Endodermal cell (in vitro differentiated cells): ENCODE results near the gene GCH1. TPM values are rescaled to one million over a fixed set of nuclear protein-coding genes. Genes with fewer than 3 reads are reported as not detected.

Source experiments
- DNase-seq: peaks from one replicate; pipeline ENCODE4 v3.0.0-alpha.2; 2017
- H3K27ac ChIP-seq: 2 replicates; pipeline ENCODE4 v1.5.1; 2013; ENCODE audit warnings: mild to moderate bottlenecking, low read depth, low read length, moderate library complexity
- H3K27me3 ChIP-seq: 2 replicates; pipeline ENCODE4 v1.6.1; 2013; ENCODE audit warnings: mild to moderate bottlenecking, low read length, moderate library complexity; ENCODE audit not compliant: insufficient read depth, control insufficient read depth, poor library complexity, severe bottlenecking
- H3K36me3 ChIP-seq: 2 replicates; pipeline ENCODE4 v1.7.0; 2013; ENCODE audit warnings: mild to moderate bottlenecking, low read length, moderate library complexity; ENCODE audit not compliant: control insufficient read depth, insufficient read depth
- H3K4me1 ChIP-seq: one replicate; pipeline ENCODE4 v1.7.0; 2013; ENCODE audit warnings: low read length; ENCODE audit not compliant: control insufficient read depth, insufficient read depth
- H3K4me3 ChIP-seq: 2 replicates; pipeline ENCODE4 v1.5.1; 2013; ENCODE audit warnings: mild to moderate bottlenecking, low read length, moderate library complexity
- H3K9ac ChIP-seq: 2 replicates; pipeline ENCODE4 v1.6.1; 2013; ENCODE audit warnings: mild to moderate bottlenecking, low read length, moderate library complexity; ENCODE audit not compliant: poor library complexity, severe bottlenecking; ENCODE audit errors: extremely low read depth
- H3K9me3 ChIP-seq: 2 replicates; pipeline ENCODE4 v1.6.1; 2013; ENCODE audit warnings: mild to moderate bottlenecking, low read length, moderate library complexity; ENCODE audit not compliant: control insufficient read depth
- H3K27ac Mint-ChIP-seq: 2 replicates; pipeline ENCODE4 v1.8.0; 2020; ENCODE audit warnings: mixed read lengths
- H3K27me3 Mint-ChIP-seq: 2 replicates; pipeline ENCODE4 v1.8.0; 2021; ENCODE audit warnings: mild to moderate bottlenecking, mixed read lengths; ENCODE audit not compliant: insufficient read depth
- H3K36me3 Mint-ChIP-seq: 2 replicates; pipeline ENCODE4 v1.8.0; 2020; ENCODE audit warnings: low read depth, mixed read lengths
- H3K4me1 Mint-ChIP-seq: 2 replicates; pipeline ENCODE4 v1.8.0; 2020; ENCODE audit warnings: mixed read lengths
- H3K4me3 Mint-ChIP-seq: 2 replicates; pipeline ENCODE4 v1.8.0; 2020; ENCODE audit warnings: mild to moderate bottlenecking, moderate library complexity, mixed read lengths
- H3K9me3 Mint-ChIP-seq: 2 replicates; pipeline ENCODE4 v1.8.0; 2020; ENCODE audit warnings: mild to moderate bottlenecking, mixed read lengths
- WGBS, 2 experiments: methylation state at CpG; one replicate each; pipeline versions ENCODE4 v1.1.5 to v1.1.7; 2013; ENCODE audit warnings: missing lambda C conversion rate in 2 of 2, mixed read lengths in 1 of 2; ENCODE audit not compliant: insufficient coverage in 1 of 2, insufficient read length in 1 of 2; 5-methylcytosine and 5-hydroxymethylcytosine counted together
- total RNA-seq, 2 donors: library from RNA; stranded (reverse); fragmentation: NEBNext Ultra II Directional in 1 of 2; extraction: Animal tissue kit (Norgen Biotek cat#: 25700) in 1 of 2; gene quantifications; 2 replicates in 1 of 2; 3 replicates in 1 of 2; pipeline ENCODE4 v1.2.1, GENCODE V29; 2021
- TF ChIP-seq, protein P1 (sequence below): fragments of 200-600 bp; sonication (generic); conservative IDR thresholded peaks from 2 replicates; pipeline ENCODE4 v1.5.0; 2021; ENCODE audit warnings: antibody characterized with exemption, mild to moderate bottlenecking

The GCH1 gene
- total RNA-seq, 2 donors from 2014 or later = 18.3 to 18.7 TPM

DNA sequence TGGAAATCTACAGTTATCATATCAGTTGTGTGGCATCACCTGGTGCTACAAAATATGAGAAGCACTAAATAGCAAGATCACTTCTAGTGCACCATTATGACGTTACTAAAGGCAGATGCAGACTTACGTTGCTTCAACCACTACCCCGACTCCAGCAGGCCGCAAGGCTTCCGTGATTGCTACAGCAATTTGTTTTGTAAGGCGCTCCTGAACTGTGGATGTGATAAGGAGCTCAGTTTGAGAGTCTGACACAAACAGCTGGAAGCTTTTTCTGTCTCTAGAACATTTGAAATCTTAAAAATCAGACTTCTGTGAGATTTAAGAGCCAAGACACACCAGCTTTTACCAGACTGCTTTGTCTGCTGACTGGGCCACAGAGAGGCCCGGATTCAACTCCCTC lies 57.0 kb downstream of the GCH1 start:
- Histone ChIP-seq H3K4me1 (peaks cover 3% of the 10 kb centered on the region), H3K4me3 (no peak overlapping the region), H3K9me3 (no peaks in the 10 kb centered on the region), H3K9ac (peak overlapping the region; percentile 28), H3K27ac (no peak overlapping the region), H3K36me3 (peaks cover 4% of the 10 kb centered on the region), H3K27me3 (no peaks in the 10 kb centered on the region)
- Mint-ChIP-seq H3K4me1 (peaks cover 22% of the 10 kb centered on the region), H3K36me3 (peaks cover 18% of the 10 kb centered on the region), H3K27me3 (no peaks in the 10 kb centered on the region), H3K27ac (peak overlapping the region; percentile 85), H3K4me3 (no peak overlapping the region), H3K9me3 (no peaks in the 10 kb centered on the region)
- DNase-seq = no peak
- WGBS, 2 experiments = 82 to 92% methylated on average over 4 to 7 of the region's 7 CpGs
- TF ChIP-seq, protein P1, sequence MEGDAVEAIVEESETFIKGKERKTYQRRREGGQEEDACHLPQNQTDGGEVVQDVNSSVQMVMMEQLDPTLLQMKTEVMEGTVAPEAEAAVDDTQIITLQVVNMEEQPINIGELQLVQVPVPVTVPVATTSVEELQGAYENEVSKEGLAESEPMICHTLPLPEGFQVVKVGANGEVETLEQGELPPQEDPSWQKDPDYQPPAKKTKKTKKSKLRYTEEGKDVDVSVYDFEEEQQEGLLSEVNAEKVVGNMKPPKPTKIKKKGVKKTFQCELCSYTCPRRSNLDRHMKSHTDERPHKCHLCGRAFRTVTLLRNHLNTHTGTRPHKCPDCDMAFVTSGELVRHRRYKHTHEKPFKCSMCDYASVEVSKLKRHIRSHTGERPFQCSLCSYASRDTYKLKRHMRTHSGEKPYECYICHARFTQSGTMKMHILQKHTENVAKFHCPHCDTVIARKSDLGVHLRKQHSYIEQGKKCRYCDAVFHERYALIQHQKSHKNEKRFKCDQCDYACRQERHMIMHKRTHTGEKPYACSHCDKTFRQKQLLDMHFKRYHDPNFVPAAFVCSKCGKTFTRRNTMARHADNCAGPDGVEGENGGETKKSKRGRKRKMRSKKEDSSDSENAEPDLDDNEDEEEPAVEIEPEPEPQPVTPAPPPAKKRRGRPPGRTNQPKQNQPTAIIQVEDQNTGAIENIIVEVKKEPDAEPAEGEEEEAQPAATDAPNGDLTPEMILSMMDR = no peak

DNA sequence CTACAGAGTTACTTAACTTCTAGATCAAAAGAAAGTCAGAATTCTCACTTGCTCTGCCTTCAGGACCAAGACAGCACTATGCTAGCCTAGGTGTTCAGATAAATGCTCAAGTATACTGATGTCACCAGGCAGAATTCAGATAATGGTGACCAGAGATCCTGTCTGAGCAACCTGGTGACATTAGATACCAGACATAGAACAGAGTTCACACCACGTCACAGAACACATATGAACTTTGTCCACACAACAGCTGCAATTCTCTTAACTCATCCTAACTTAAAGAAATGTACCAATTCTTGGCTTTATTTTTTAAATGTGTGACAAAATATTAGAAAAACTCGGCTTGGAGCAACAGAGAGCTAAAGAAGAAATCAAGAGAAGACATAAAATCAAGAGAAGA lies 58.1 kb downstream of the GCH1 start:
- H3K27ac ChIP-seq = no peak overlapping the region
- no peaks in the 10 kb centered on the region for H3K9me3 Mint-ChIP-seq
- 89 to 93% methylated on average over 1 to 2 of the region's 2 CpGs for WGBS, 2 experiments
- H3K4me1 ChIP-seq = peaks cover 3% of the 10 kb centered on the region
- peaks cover 20% of the 10 kb centered on the region for H3K36me3 Mint-ChIP-seq
- TF ChIP-seq, protein P1 = no peak
- H3K27me3 Mint-ChIP-seq = no peaks in the 10 kb centered on the region
- H3K4me3 ChIP-seq = no peak overlapping the region
- H3K27ac Mint-ChIP-seq = no peak overlapping the region
- no peak overlapping the region for H3K4me3 Mint-ChIP-seq
- H3K36me3 ChIP-seq = peaks cover 10% of the 10 kb centered on the region
- peaks cover 22% of the 10 kb centered on the region for H3K4me1 Mint-ChIP-seq
- H3K9ac ChIP-seq = no peak overlapping the region
- no peaks in the 10 kb centered on the region for H3K9me3 ChIP-seq
- DNase-seq = no peak
- H3K27me3 ChIP-seq = no peaks in the 10 kb centered on the region

DNA sequence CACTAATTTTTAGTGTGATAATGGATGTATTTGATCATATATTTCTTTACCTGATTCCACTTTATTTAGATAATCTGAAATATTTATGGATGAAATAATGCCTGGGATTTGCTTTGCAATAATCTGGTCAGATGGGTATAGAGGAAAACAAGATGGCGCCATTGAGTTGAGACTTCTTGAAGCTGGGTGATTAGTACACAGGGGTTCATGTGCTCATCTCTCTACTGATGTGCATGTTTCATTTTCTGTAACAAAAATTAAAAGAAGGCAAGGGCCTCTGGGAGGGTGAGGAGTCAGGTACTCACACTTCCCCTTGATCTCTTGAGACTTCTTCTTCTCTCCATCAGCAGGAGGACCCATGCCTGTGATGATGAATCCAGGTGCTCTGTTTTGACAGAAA lies 61.8 kb downstream of the GCH1 start:
- peaks cover 20% of the 10 kb centered on the region for H3K36me3 Mint-ChIP-seq
- Histone ChIP-seq H3K9ac (no peak overlapping the region), H3K4me1 (peaks cover 2% of the 10 kb centered on the region), H3K9me3 (no peaks in the 10 kb centered on the region), H3K36me3 (peaks cover 10% of the 10 kb centered on the region), H3K4me3 (no peak overlapping the region), H3K27me3 (no peaks in the 10 kb centered on the region), H3K27ac (no peak overlapping the region)
- no peak overlapping the region for H3K4me3 Mint-ChIP-seq
- WGBS, 2 experiments = 87% methylated on average over 1 of the region's 1 CpG; no CpG with 5 or more reads in 1 of the 2 experiments
- H3K4me1 Mint-ChIP-seq = peaks cover 12% of the 10 kb centered on the region
- no peak for DNase-seq
- H3K27ac Mint-ChIP-seq = no peak overlapping the region
- no peaks in the 10 kb centered on the region for H3K9me3 Mint-ChIP-seq
- no peaks in the 10 kb centered on the region for H3K27me3 Mint-ChIP-seq
- TF ChIP-seq, protein P1 = no peak
